HepG2 (cell line): ENCODE data around the gene RP2. TPM values are rescaled to one million over a fixed set of nuclear protein-coding genes. Genes with fewer than 3 reads are reported as not detected.
A peak's percentile ranks its signal among the peaks of the same experiment; 100 is the strongest.

ENCODE experiments used
- ATAC-seq: fragments of 200-7000 bp; cut with Tn5 transposase; 3 replicates; pipeline ENCODE4 v1.9.1; 2020; ENCODE audit warnings: mild to moderate bottlenecking, moderate library complexity
- BruUV-seq: library from RNA; stranded (reverse); fragments of 400-500 nt; replicated peaks from 2 replicates; lab custom pipeline; 2021; lab: Mats Ljungman, UMichigan
- CTCF ChIA-PET: fragments of 300-600 bp; formaldehyde crosslinking; extraction: SDS; loops from one replicate; lab custom pipeline; 2021; ENCODE audit warnings: low total read pairs, inconsistent platforms, low intra/inter-chr PET ratio; lab: Yijun Ruan, JAX
- POLR2A ChIA-PET: fragments of 350-600 bp; sonication (Branson Sonifier 250); formaldehyde crosslinking; loops from one replicate; lab custom pipeline; 2020; ENCODE audit warnings: antibody characterized with exemption, inconsistent platforms; lab: Yijun Ruan, JAX
- DNase-seq: peaks from one replicate; pipeline ENCODE4 v3.0.0-alpha.2; 2015; ENCODE audit warnings: low spot score
- FAIRE-seq: peaks from 3 replicates; lab custom pipeline; 2011; peaks lifted over from hg19 to GRCh38; lab: Jason Lieb, UNC
- H2AFZ ChIP-seq: one replicate; pipeline ENCODE4 v1.6.1; 2011; ENCODE audit warnings: low read length, inconsistent platforms
- H3K27ac ChIP-seq: fragments of 300-600 bp; 3 replicates; pipeline ENCODE4 v1.8.0; 2011; ENCODE audit warnings: mixed run types, mild to moderate bottlenecking, mixed read lengths, low read length, inconsistent platforms; ENCODE audit not compliant: insufficient read depth; ENCODE audit errors: extremely low read length
- H3K27me3 ChIP-seq, 2 experiments: fragments of 200-600 bp in 1 of 2; 2 replicates in 1 of 2; 3 replicates in 1 of 2; pipeline versions ENCODE4 v1.6.0 to v1.8.0; 2011; ENCODE audit warnings: low read length in 2 of 2, mild to moderate bottlenecking in 2 of 2, moderate library complexity in 2 of 2, inconsistent platforms in 1 of 2; ENCODE audit not compliant: insufficient read depth in 2 of 2, control insufficient read depth in 1 of 2
- H3K36me3 ChIP-seq, 2 experiments: fragments of 200-600 bp in 1 of 2; replicated peaks in 1 of 2; 2 replicates in 1 of 2; 3 replicates in 1 of 2; pipeline versions ENCODE4 v1.5.1 to v1.8.0; 2011; ENCODE audit warnings: low read length in 2 of 2, inconsistent platforms in 1 of 2; ENCODE audit not compliant: insufficient read depth in 2 of 2, control insufficient read depth in 1 of 2
- H3K4me1 ChIP-seq: 2 replicates; pipeline ENCODE4 v1.5.1; 2012; ENCODE audit warnings: low read length, inconsistent platforms; ENCODE audit not compliant: insufficient read depth
- H3K4me2 ChIP-seq: 2 replicates; pipeline ENCODE4 v1.6.0; 2011; ENCODE audit warnings: low read depth, low read length, inconsistent platforms
- H3K4me3 ChIP-seq, 3 experiments: fragments of 200-600 bp in 1 of 3; sonication (generic), shearing (Covaris generic) in 1 of 3; replicated peaks in 1 of 3; 2 replicates each; pipeline ENCODE4 v1.5.1; 2011 to 2016; ENCODE audit warnings: low read length in 3 of 3, inconsistent platforms in 2 of 3, low read depth in 2 of 3, mild to moderate bottlenecking in 2 of 3, control low read depth in 1 of 3, mixed read lengths in 1 of 3; ENCODE audit not compliant: insufficient read depth in 1 of 3
- H3K79me2 ChIP-seq: one replicate; pipeline ENCODE4 v1.6.1; 2011; ENCODE audit warnings: low read length, inconsistent platforms; ENCODE audit not compliant: insufficient read depth
- H3K9ac ChIP-seq: 2 replicates; pipeline ENCODE4 v1.6.0; 2011; ENCODE audit warnings: mild to moderate bottlenecking, low read depth, low read length, inconsistent platforms; ENCODE audit not compliant: insufficient read depth
- H3K9me3 ChIP-seq: 2 replicates; pipeline ENCODE4 v1.5.1; 2012; ENCODE audit warnings: mild to moderate bottlenecking, low read length
- H4K20me1 ChIP-seq: 2 replicates; pipeline ENCODE4 v1.6.0; 2011; ENCODE audit warnings: inconsistent platforms, mild to moderate bottlenecking, low read length, moderate library complexity; ENCODE audit not compliant: insufficient read depth
- ATM ChIP-seq: fragments of 450-650 bp; IDR thresholded peaks from 2 replicates; pipeline ENCODE4 v1.7.1; 2017; ENCODE audit warnings: mild to moderate bottlenecking, borderline replicate concordance
- BRF2 ChIP-seq: sonication (generic); formaldehyde crosslinking; IDR thresholded peaks from 2 replicates; pipeline ENCODE4 v1.8.1; 2022; ENCODE audit warnings: mild to moderate bottlenecking, missing genetic modification reagents
- FOXA1 ChIP-seq, 2 experiments: fragments of 450-650 bp in 1 of 2; sonication (generic) in 1 of 2; formaldehyde crosslinking in 1 of 2; IDR thresholded peaks; 2 replicates each; pipeline versions ENCODE4 v1.4.0 to v1.6.1; 2016 to 2020; ENCODE audit warnings: missing genetic modification reagents in 1 of 2
- GLI4 ChIP-seq: sonication (generic); formaldehyde crosslinking; IDR thresholded peaks from 2 replicates; pipeline ENCODE4 v1.5.1; 2020; ENCODE audit warnings: missing genetic modification reagents, mild to moderate bottlenecking, moderate library complexity, borderline replicate concordance
- IRF1 ChIP-seq: sonication (generic); formaldehyde crosslinking; IDR thresholded peaks from 2 replicates; pipeline ENCODE4 v1.4.0; 2020; ENCODE audit warnings: low read depth, mild to moderate bottlenecking, missing genetic modification reagents
- KLF13 ChIP-seq: sonication (generic); formaldehyde crosslinking; IDR thresholded peaks from 2 replicates; pipeline ENCODE4 v1.4.0; 2020; ENCODE audit warnings: mild to moderate bottlenecking, missing genetic modification reagents
- MYNN ChIP-seq: sonication (generic); formaldehyde crosslinking; IDR thresholded peaks from 2 replicates; pipeline ENCODE4 v1.4.0; 2020; ENCODE audit warnings: mild to moderate bottlenecking, low read depth, missing genetic modification reagents
- SALL2 ChIP-seq: sonication (generic); formaldehyde crosslinking; IDR thresholded peaks from 2 replicates; pipeline ENCODE4 v1.8.1; 2023; ENCODE audit warnings: mild to moderate bottlenecking, missing genetic modification reagents, inconsistent platforms
- SMARCE1 ChIP-seq: fragments of 450-650 bp; IDR thresholded peaks from 2 replicates; pipeline ENCODE4 v1.6.1; 2017; ENCODE audit warnings: borderline replicate concordance
- SNAI1 ChIP-seq: sonication (generic); formaldehyde crosslinking; IDR thresholded peaks from 2 replicates; pipeline ENCODE4 v1.5.0; 2020; ENCODE audit warnings: mild to moderate bottlenecking, missing genetic modification reagents, borderline replicate concordance
- ZNF12 ChIP-seq: sonication (generic); formaldehyde crosslinking; IDR thresholded peaks from 2 replicates; pipeline ENCODE4 v1.5.0; 2020; ENCODE audit warnings: missing genetic modification reagents
- ZNF496 ChIP-seq: sonication (generic); formaldehyde crosslinking; IDR thresholded peaks from 2 replicates; pipeline ENCODE4 v1.8.1; 2023; ENCODE audit warnings: mild to moderate bottlenecking, moderate library complexity, missing genetic modification reagents; ENCODE audit not compliant: insufficient replicate concordance
- ZNF652 ChIP-seq: IDR thresholded peaks from 2 replicates; pipeline ENCODE4 v1.6.1; 2016; ENCODE audit warnings: low read depth, borderline replicate concordance
- ZNF775 ChIP-seq: sonication (generic); formaldehyde crosslinking; IDR thresholded peaks from 2 replicates; pipeline ENCODE4 v1.4.0; 2020; ENCODE audit warnings: missing genetic modification reagents, mild to moderate bottlenecking, moderate library complexity, borderline replicate concordance
- WGBS: methylation state at CpG from one replicate; pipeline ENCODE4 v1.1.6; 2017; ENCODE audit warnings: low lambda C conversion rate; 5-methylcytosine and 5-hydroxymethylcytosine counted together
- in situ Hi-C: cut with HindIII; loops from 2 replicates; pipeline ENCODE4 v1.10.0; 2017; ENCODE audit warnings: low pct_unique_long_range_greater_than_20kb; ENCODE audit not compliant: extremely low pct_ligation_motif_present
- intact Hi-C: fragments of 100-400 bp; cut with micrococcal nuclease; formaldehyde crosslinking; loops from one replicate; pipeline ENCODE4 v1.10.0; 2022; ENCODE audit not compliant: unreplicated experiment
- polyA plus RNA-seq, 8 experiments: library from polyadenylated mRNA; depleted of rRNA in 3 of 8; stranded (reverse) in 7 of 8; unstranded in 1 of 8; fragments of >200 nt; fragmentation: Illumina TruSeq in 4 of 8; extraction: Trizol in 4 of 8; gene quantifications; 2 replicates each; pipeline versions ENCODE4 v1.2.1 to v1.2.3, GENCODE V29; 2011 to 2016; ENCODE audit warnings: low read depth in 4 of 8, missing spikeins in 1 of 8, mixed read lengths in 1 of 8; ENCODE audit not compliant: insufficient read depth in 1 of 8
- total RNA-seq, 5 experiments: library from RNA; depleted of rRNA; stranded (reverse); fragments of >200 nt; fragmentation: Illumina TruSeq; extraction: Trizol; gene quantifications; 2 replicates each; pipeline ENCODE4 v1.2.3, GENCODE V29; 2016; ENCODE audit warnings: low read depth in 1 of 5
- TF ChIP-seq, protein P1 (sequence below): sonication (generic); formaldehyde crosslinking; IDR thresholded peaks from 2 replicates; pipeline ENCODE4 v1.4.0; 2020; ENCODE audit warnings: missing genetic modification reagents
- TF ChIP-seq, protein P2 (sequence below): sonication (generic); formaldehyde crosslinking; IDR thresholded peaks from 2 replicates; pipeline ENCODE4 v1.4.0; 2020; ENCODE audit warnings: mild to moderate bottlenecking, missing genetic modification reagents
- TF ChIP-seq, protein P3 (sequence below): IDR thresholded peaks from 2 replicates; pipeline ENCODE4 v1.6.1; 2016; ENCODE audit warnings: missing compliant biosample characterization, missing genetic modification reagents, borderline replicate concordance

Gene RP2
- total and polyA plus RNA-seq, 2 of the 13 experiments (the other 11 are each of a cell fraction or from before 2014, with no cell fraction given): 5.0 to 9.9 TPM

DNA sequence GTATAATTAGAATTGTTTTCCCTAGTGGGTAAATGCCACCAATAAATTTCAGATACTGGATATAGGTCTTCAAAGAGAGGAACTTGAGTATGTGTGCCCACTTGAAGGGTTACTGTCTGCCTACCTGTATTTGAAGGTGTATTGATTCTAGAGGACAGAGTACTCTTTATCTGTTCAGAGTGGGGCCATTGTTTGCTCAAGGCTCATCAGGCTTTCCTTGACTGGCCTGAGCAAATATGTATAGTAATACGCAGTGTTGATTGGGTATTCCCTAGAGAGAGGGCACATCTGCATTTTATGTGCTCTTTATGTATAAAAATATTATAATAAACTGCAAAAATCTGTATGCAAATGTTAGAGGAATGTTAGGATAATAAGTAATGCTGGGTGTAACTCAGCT, 23.7 kb downstream of the RP2 start:
- no peak overlapping the region for H2AFZ ChIP-seq
- ATAC-seq (peak; percentile 58), FAIRE-seq (peak; percentile 48), DNase-seq (peak; percentile 49)
- no peak overlapping the region for H3K27ac ChIP-seq
- H3K79me2 ChIP-seq: no peaks in the 10 kb centered on the region
- H3K27me3 ChIP-seq: no peaks in the 10 kb centered on the region
- no peaks in the 10 kb centered on the region for H3K36me3 ChIP-seq
- CTCF ChIA-PET: no interaction called here
- no peak overlapping the region for H3K4me2 ChIP-seq
- no peaks in the 10 kb centered on the region for H4K20me1 ChIP-seq
- 0 out of 2 replicates have a peak, but pooled peaks cover 7% of the 10 kb centered on the region for H3K4me1 ChIP-seq
- no peaks in the 10 kb centered on the region for H3K9me3 ChIP-seq
- no peak overlapping the region for H3K9ac ChIP-seq
- BruUV-seq: no TSS peak
- no peak overlapping the region for H3K4me3 ChIP-seq
- intact Hi-C loops: no loop called here
- POLR2A ChIA-PET: no interaction called here
- in situ Hi-C loops: no loop called here
- 11% methylated on average over 1 of the region's 1 CpG for WGBS
- no peak for TF ChIP-seq IRF1 (CRISPR knock-in tag)
- TF ChIP-seq ZNF775 (CRISPR knock-in tag): no peak
- TF ChIP-seq ZNF652 (CRISPR knock-in tag): peak; percentile 39; the same call in 1 of the 2 replicates
- no peak for TF ChIP-seq ATM
- TF ChIP-seq KLF13 (CRISPR knock-in tag): no peak
- no peak for TF ChIP-seq ZNF12
- no peak for TF ChIP-seq GLI4 (CRISPR knock-in tag)
- no peak for TF ChIP-seq BRF2 (CRISPR knock-in tag)
- no peak for TF ChIP-seq SMARCE1
- no peak for TF ChIP-seq ZNF496 (CRISPR knock-in tag)
- TF ChIP-seq SALL2 (CRISPR knock-in tag): no peak
- no peak for TF ChIP-seq FOXA1 (IDR thresholded peaks at IDR 0.05)
- peak; percentile 76 for TF ChIP-seq FOXA1 (CRISPR knock-in tag; IDR thresholded peaks at IDR 0.05)
- TF ChIP-seq SNAI1 (CRISPR knock-in tag): no peak
- TF ChIP-seq, protein P1, sequence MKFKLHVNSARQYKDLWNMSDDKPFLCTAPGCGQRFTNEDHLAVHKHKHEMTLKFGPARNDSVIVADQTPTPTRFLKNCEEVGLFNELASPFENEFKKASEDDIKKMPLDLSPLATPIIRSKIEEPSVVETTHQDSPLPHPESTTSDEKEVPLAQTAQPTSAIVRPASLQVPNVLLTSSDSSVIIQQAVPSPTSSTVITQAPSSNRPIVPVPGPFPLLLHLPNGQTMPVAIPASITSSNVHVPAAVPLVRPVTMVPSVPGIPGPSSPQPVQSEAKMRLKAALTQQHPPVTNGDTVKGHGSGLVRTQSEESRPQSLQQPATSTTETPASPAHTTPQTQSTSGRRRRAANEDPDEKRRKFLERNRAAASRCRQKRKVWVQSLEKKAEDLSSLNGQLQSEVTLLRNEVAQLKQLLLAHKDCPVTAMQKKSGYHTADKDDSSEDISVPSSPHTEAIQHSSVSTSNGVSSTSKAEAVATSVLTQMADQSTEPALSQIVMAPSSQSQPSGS (CRISPR knock-in tag): no peak
- TF ChIP-seq MYNN (CRISPR knock-in tag): no peak
- TF ChIP-seq, protein P2, sequence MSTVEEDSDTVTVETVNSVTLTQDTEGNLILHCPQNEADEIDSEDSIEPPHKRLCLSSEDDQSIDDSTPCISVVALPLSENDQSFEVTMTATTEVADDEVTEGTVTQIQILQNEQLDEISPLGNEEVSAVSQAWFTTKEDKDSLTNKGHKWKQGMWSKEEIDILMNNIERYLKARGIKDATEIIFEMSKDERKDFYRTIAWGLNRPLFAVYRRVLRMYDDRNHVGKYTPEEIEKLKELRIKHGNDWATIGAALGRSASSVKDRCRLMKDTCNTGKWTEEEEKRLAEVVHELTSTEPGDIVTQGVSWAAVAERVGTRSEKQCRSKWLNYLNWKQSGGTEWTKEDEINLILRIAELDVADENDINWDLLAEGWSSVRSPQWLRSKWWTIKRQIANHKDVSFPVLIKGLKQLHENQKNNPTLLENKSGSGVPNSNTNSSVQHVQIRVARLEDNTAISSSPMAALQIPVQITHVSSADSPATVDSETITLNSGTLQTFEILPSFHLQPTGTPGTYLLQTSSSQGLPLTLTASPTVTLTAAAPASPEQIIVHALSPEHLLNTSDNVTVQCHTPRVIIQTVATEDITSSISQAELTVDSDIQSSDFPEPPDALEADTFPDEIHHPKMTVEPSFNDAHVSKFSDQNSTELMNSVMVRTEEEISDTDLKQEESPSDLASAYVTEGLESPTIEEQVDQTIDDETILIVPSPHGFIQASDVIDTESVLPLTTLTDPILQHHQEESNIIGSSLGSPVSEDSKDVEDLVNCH: no peak
- TF ChIP-seq, protein P3, sequence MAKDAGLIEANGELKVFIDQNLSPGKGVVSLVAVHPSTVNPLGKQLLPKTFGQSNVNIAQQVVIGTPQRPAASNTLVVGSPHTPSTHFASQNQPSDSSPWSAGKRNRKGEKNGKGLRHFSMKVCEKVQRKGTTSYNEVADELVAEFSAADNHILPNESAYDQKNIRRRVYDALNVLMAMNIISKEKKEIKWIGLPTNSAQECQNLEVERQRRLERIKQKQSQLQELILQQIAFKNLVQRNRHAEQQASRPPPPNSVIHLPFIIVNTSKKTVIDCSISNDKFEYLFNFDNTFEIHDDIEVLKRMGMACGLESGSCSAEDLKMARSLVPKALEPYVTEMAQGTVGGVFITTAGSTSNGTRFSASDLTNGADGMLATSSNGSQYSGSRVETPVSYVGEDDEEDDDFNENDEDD (CRISPR knock-in tag): no peak
